Right atrium auricular region (tissue), 2 donors: ENCODE results near the gene MAGEB6. TPM values are rescaled to one million over a fixed set of nuclear protein-coding genes. Genes with fewer than 3 reads are reported as not detected.
"Not testable (repeated sequence)": the region's sequence is repeated elsewhere in the genome, so short reads cannot be mapped to it uniquely, and the experiment has no call there.

Source experiments
- DNase-seq: peaks from one replicate; pipeline ENCODE4 v3.0.0-alpha.2; 2019; ENCODE audit warnings: low spot score
- H3K27ac ChIP-seq, 2 donors: fragments of 200-600 bp; sonication (generic); 1 replicate in 1 of 2; 2 replicates in 1 of 2; pipeline ENCODE4 v1.5.1; 2016 to 2019
- H3K27me3 ChIP-seq, 2 donors: fragments of 200-600 bp; sonication (generic); one replicate each; pipeline versions ENCODE4 v1.5.1 to v1.6.0; 2017 to 2019
- H3K36me3 ChIP-seq: fragments of 200-600 bp; sonication (generic); one replicate; pipeline ENCODE4 v1.5.1; 2016
- H3K4me1 ChIP-seq, 2 donors: fragments of 200-600 bp; sonication (generic); one replicate each; pipeline versions ENCODE4 v1.5.1 to v1.6.0; 2017 to 2019
- H3K4me3 ChIP-seq, 2 donors: fragments of 200-600 bp; sonication (generic); 1 replicate in 1 of 2; 2 replicates in 1 of 2; pipeline ENCODE4 v1.5.1; 2017 to 2019; ENCODE audit warnings: mild to moderate bottlenecking in 1 of 2, moderate library complexity in 1 of 2
- H3K9me3 ChIP-seq, 2 donors: fragments of 200-600 bp; sonication (generic); one replicate each; pipeline ENCODE4 v1.5.1; 2019
- total RNA-seq, 2 donors: library from RNA; depleted of rRNA; stranded (reverse); fragments of >200 nt; gene quantifications; one replicate each; pipeline ENCODE4 v1.1.0, GENCODE V29; 2016
- TF ChIP-seq, protein P1 (sequence below), 2 donors: fragments of 200-600 bp; sonication (generic); IDR thresholded peaks; one replicate each; pipeline ENCODE4 v1.5.1; 2019; ENCODE audit warnings: antibody characterized with exemption in 2 of 2

MAGEB6 gene
- total RNA-seq = not detected

- Histone ChIP-seq H3K36me3 (no peaks in the 10 kb centered on the region), H3K9me3 (no peaks in the 10 kb centered on the region), H3K27me3 (no peaks in the 10 kb centered on the region), H3K4me3 (no peak within 1 kb of the TSS), H3K4me1 (no peaks in the 10 kb centered on the region), H3K27ac (no peak within 1 kb of the TSS)
- DNase-seq = no peak
- TF ChIP-seq, protein P1, sequence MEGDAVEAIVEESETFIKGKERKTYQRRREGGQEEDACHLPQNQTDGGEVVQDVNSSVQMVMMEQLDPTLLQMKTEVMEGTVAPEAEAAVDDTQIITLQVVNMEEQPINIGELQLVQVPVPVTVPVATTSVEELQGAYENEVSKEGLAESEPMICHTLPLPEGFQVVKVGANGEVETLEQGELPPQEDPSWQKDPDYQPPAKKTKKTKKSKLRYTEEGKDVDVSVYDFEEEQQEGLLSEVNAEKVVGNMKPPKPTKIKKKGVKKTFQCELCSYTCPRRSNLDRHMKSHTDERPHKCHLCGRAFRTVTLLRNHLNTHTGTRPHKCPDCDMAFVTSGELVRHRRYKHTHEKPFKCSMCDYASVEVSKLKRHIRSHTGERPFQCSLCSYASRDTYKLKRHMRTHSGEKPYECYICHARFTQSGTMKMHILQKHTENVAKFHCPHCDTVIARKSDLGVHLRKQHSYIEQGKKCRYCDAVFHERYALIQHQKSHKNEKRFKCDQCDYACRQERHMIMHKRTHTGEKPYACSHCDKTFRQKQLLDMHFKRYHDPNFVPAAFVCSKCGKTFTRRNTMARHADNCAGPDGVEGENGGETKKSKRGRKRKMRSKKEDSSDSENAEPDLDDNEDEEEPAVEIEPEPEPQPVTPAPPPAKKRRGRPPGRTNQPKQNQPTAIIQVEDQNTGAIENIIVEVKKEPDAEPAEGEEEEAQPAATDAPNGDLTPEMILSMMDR (IDR thresholded peaks at IDR 0.05) = no peak
These were observed at the start of gene MAGEB6 for GRCh38 chrX:26192204-26192603. TSS of gene MAGEB6 (plus strand) at chrX:26192440. CDS start at chrX:26193847, 1,407 bp downstream.

DNA sequence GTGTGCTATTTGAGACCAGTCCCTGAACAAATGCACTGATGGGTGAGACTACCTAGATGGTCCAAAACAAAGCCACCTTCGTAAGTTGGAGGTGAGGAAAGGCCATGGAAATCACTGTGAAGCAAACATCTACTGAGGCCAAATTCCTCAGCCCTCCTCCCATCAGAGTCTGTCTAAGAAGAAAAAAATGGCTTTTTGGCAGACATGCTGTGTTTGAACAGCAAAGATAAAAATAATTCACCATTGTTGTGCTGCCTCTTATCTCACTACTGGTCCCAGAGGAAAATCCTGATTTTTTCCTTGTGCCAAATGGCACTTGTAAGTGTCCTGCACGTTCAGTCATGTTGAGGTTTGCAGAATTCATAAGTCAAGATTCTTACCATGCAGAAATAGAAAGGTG lies 46.2 kb upstream of the MAGEB6 start:
- Histone ChIP-seq H3K9me3 (no peaks in the 10 kb centered on the region), H3K27ac (no peak overlapping the region), H3K4me3 (no peak overlapping the region), H3K4me1 (no peaks in the 10 kb centered on the region), H3K27me3 (no peaks in the 10 kb centered on the region), H3K36me3 (no peaks in the 10 kb centered on the region)
- TF ChIP-seq, protein P1 (IDR thresholded peaks at IDR 0.05) = no peak
- DNase-seq = no peak

- TF ChIP-seq, protein P1 (IDR thresholded peaks at IDR 0.05) = no peak
- no peak within 1 kb of the TSS for H3K4me3 ChIP-seq
- H3K36me3 ChIP-seq = no peaks in the 10 kb centered on the region
- no peaks in the 10 kb centered on the region for H3K27me3 ChIP-seq
- H3K4me1 ChIP-seq = no peaks in the 10 kb centered on the region
- no peak for DNase-seq
- no peaks in the 10 kb centered on the region for H3K9me3 ChIP-seq
- no peak within 1 kb of the TSS for H3K27ac ChIP-seq
These were observed 31.9 kb upstream of the MAGEB6 start, which contains the start of gene MAGEB6B for GRCh38 chrX:26160301-26160700. TSS of gene MAGEB6B (plus strand) at chrX:26160601. CDS start at chrX:26160601, 0 bp downstream.

GRCh38 chrX:26203561-26203960 lies 11.3 kb downstream of the MAGEB6 start:
- no peak for DNase-seq
- Histone ChIP-seq H3K4me3 (no peak overlapping the region), H3K27me3 (no peaks in the 10 kb centered on the region), H3K27ac (no peak overlapping the region), H3K36me3 (no peaks in the 10 kb centered on the region), H3K4me1 (no peaks in the 10 kb centered on the region), H3K9me3 (no peaks in the 10 kb centered on the region)
- TF ChIP-seq, protein P1 (IDR thresholded peaks at IDR 0.05) = no peak

GRCh38 chrX:26204717-26205116 lies 12.5 kb downstream of the MAGEB6 start:
- H3K4me1 ChIP-seq, DNase-seq, H3K27me3 ChIP-seq, H3K9me3 ChIP-seq, H3K36me3 ChIP-seq, H3K27ac ChIP-seq, H3K4me3 ChIP-seq: not testable (repeated sequence)

GRCh38 chrX:26208012-26208411 lies 15.8 kb downstream of the MAGEB6 start:
- Histone ChIP-seq H3K36me3 (no peaks in the 10 kb centered on the region), H3K4me3 (no peak overlapping the region), H3K9me3 (no peaks in the 10 kb centered on the region), H3K4me1 (no peaks in the 10 kb centered on the region), H3K27ac (no peak overlapping the region), H3K27me3 (no peaks in the 10 kb centered on the region)
- TF ChIP-seq, protein P1 (IDR thresholded peaks at IDR 0.05) = no peak
- no peak for DNase-seq
